Glomerular endothelial cell (primary cell): Measurements from ENCODE around the gene FGF11. TPM values are rescaled to one million over a fixed set of nuclear protein-coding genes. Genes with fewer than 3 reads are reported as not detected.

ENCODE experiments used
- DNase-seq: peaks from one replicate; pipeline ENCODE4 v3.0.0-alpha.2; 2011; ENCODE audit warnings: low read depth, low spot score; ENCODE audit errors: extremely low read depth
- total RNA-seq: library from RNA; depleted of rRNA; stranded (reverse); fragments of >200 nt; gene quantifications from 2 replicates; pipeline ENCODE4 v1.2.3, GENCODE V29; 2015

FGF11 gene
- 0.44 and 0.88 TPM in 2 replicates for total RNA-seq

GRCh38 chr17:7439462-7440112 is at the start of gene FGF11:
TSS of gene FGF11 (plus strand) at chr17:7439512. CDS start at chr17:7439621, 109 bp downstream.
- no peak for DNase-seq

DNA sequence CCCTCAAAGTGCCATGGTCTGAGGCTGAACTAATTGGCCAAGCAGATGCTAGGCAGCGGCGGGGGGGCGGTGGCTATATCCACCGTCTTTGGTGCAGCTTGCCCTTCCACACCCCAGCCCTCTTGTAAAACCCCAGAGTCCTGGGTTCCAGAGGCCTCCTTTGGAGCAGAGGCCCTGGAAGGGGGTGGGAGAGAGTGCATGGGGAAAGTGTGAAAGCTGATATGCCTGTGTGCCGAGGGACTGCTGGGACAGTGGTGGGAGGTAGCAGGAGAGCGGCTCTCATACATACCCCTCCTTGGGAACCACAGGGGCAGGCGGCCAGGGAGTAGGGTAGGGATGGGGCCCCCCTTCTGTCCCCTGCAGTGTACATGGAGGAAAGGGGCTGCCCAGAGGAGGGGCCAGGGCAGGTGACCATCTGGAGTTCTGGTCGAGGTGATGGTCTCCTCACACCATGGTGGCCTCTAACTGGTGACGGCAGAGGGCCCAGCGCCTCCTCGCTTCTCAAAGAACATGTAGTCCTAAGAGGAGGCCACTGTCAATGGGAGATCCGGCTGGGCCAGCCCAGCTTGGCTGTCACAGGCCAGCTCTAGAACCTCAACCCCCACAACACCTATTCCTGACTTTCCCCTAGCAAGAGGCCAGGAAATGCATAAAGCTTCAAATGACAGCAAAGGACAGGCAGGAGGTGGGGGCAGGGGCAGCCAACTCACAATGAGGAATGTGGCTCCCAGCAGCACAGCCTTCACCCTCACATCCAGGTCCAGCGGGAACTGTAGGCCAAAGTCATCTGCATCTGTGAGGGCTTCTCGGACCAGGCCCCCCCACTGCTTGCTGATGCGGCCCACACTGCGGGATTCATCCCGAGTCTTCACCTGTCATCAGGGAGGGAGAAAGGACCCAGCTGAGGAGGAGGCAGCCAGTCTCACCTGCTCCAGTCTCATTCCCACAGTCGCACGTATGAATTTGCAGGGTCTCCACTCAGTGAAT is 49.1 kb upstream of the FGF11 start:
- DNase-seq, result no peak

GRCh38 chr17:7391307-7391706 is 48.0 kb upstream of the FGF11 start:
- DNase-seq, result no peak

DNA sequence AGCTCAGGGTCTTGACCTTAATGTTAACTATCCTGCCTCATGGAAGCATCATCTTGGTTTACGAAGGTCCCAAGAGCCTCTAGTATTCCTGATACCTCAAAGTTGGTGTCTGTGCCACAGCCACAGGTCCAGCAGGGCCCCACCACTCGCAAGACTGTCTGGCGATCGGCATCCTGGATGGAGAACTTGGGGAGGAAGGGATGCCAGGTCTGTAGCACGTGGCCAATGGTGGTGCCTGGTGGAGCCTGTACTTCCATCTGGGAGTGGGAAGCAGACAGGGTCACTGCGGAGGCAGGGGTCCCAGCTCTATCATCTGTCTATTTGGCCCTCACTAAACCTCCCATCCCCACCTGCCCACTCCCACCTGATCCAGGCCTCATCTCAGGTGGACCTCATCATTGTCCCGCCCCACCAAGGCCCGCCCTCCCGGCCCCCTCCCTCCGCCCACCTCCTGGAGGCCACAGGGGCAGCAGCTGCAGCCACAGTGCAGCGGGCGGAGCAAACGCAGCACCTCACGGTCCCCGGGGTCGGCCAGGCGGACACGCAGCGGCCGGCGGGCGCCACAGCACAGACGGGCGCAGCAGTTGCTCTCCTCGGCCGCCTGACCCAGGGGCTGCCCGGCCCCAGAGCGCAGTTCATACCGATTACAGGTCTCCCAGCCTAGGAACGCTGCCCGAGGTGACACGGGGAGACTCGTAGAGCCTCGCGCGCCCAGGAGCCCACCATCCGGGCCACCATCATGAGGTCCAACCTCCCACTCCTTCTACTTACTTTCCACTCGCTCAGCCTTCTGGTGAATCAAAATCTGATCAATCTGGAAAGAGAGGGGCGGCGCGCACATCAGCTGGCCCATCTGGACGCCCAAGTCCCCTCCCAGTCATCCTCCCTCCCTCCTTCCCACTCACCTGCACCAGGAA is 46.4 kb upstream of the FGF11 start:
- no peak for DNase-seq

- DNase-seq, result no peak
Observed at GRCh38 chr17:7393613-7394451, 45.5 kb upstream of the FGF11 start.

DNA sequence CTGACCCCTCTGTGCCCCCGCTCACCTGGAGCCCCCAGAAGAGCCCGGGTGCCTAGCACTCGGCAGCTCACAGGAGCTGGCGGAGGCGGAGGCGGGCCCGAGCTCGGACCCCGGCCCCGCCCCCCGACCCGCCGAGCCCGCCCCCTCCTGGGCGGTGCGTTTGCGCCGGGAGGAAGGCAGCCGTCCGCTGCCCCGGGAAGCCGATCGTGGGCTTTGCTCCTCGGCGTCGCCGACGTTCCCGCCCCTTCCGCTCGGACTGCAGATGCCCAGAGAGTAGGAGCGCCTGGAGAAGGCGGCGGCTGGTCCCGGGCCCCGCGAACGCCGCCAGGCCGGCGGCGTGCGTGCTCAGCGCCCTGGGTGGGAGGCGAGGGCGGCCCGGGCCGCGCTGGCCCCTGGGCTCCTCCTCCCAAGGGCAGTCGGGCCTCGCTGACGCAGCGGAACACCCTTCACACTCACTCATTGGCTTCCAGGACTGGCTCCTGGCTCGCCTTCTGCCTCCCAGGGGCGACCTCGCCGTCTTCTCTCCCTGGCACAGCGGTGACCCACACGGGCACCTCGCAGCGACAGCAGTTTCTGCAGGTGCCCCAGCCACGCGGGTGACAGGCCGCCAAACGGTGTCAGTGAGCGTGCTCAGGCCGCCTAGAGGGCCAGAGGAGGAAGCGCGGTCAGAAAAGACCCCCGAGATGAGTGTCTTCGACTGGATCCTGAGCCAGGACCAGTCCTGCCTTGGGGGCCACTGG is 44.7 kb upstream of the FGF11 start, which contains the start of gene PLSCR3:
TSS of gene PLSCR3 (minus strand) at position 74 of the 740 bp plus-strand sequence. CDS start 415 bp downstream, outside the sequence.
- no peak for DNase-seq

DNA sequence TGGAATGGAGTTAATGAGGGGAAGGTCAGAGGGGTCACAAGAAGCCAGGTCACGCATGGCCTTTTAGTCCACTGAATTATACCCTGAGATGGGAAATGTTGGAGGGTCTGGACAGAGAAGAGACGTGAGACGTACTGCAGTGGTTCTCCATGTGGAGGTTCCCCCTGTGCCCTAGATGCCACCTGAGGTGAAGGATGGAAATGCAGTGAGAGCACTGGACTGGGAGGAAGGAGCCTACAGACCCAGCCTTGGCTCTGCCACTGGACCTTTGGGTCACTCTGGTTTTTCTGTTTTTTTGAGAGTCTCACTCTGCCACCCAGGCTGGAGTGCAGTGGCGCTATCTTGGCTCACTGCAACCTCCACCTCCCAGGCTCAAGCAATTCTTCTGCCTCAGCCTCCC is 43.2 kb upstream of the FGF11 start:
- no peak for DNase-seq

- no peak for DNase-seq
Observed at GRCh38 chr17:7398612-7399011, 40.7 kb upstream of the FGF11 start.

- no peak for DNase-seq
Observed at GRCh38 chr17:7403043-7403726, 36.1 kb upstream of the FGF11 start.

GRCh38 chr17:7403727-7403976 is 35.7 kb upstream of the FGF11 start:
- no peak for DNase-seq

DNA sequence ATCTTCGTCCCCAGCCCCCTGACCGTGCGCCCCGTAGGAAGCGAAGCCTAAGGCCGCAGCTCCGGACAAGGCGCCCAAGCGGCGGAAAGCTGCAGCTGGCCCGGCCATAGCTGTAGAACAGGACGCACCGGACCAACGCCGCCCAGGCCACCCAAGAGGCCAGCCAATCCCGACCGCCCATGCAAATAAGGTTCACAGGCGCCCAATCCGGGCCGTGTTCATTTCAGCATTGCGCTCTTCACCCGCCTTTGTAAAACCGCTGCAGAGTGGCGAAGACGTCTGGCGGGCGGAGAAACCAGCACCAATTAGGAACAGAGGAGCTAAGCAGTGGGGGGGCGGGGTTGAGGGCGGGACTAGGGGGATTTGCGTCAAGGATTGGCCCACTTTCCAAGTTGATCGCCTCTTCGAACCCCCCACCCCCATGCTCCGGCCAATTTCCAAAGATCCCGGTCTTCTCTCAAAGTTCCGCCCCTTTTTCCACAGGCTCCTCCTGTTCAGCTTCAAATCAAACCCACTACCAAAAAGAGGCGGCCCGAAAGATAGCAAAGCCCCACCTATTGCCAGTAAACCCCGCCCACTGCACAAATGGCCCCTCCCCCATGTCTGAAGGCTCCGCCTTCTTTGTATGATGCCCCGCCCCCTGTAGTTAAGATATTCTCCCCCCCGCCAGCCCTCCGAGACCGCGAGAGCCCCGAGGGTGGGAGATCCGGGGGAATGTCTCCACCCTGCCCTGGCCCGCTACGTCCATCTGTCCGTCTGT is 35.2 kb upstream of the FGF11 start, which contains the start of gene TMEM256:
TSS of gene TMEM256 (minus strand) at position 121 of the 760 bp plus-strand sequence. CDS start at position 108, 13 bp downstream.
- DNase-seq, result peak; percentile 93

DNA sequence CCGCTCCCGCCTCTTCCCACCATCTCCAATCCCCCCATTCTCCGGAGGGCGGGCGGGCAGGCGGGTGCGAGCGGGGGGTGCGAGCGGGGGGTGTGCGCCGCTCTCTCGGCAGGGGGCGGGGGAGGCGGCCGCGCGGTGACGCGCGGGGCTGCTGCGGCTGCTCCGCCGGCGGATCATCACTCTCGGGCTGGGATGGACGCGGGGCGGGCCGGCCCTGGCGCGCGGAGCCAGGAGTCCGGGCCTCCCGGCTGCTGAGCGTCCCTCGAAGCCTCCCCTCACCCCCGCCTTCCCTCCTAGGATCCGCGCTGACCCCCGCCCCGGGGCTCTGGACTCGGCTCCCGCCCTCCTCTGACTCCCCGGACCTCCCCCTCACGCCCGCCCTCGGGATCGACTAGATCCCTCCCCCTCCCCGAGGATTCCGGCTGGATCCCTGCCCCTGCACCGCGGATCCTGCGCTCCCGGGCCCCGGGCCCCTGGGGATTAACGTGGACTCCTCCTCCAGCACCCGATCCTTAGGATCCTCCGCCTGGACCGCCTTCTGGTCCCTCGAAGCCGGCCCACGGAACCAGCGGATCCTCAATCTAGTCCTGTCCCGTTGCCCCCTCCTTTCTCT is 34.5 kb upstream of the FGF11 start:
- DNase-seq, result no peak

- no peak for DNase-seq
Observed at GRCh38 chr17:7405350-7406234, 33.7 kb upstream of the FGF11 start.

- no peak for DNase-seq
Observed at GRCh38 chr17:7406235-7406825, 33.0 kb upstream of the FGF11 start.

GRCh38 chr17:7407082-7407481 is 32.2 kb upstream of the FGF11 start:
- no peak for DNase-seq
